ENCODE data around the gene TRIM42. TPM values are rescaled to one million over a fixed set of nuclear protein-coding genes. Genes with fewer than 3 reads are reported as not detected.

TRIM42 gene
- total RNA-seq, 2 donors from 2014 or later = not detected

- intact Hi-C loops (cut with DNase I) = no loop called here
- ATAC-seq = peak in 1 of 2 donors; percentile 61
Measured at GRCh38 chr3:140748903-140749302, 71.0 kb downstream of the TRIM42 start.

More at GRCh38 chr3:140748903-140749302, 71.0 kb downstream of the TRIM42 start:
- no peak for DNase-seq

All from left cardiac atrium (tissue), 4 donors.